HG03432 (cell line): ENCODE measurements around the gene PLAU.
"Not testable (repeated sequence)": the region's sequence is repeated elsewhere in the genome, so short reads cannot be mapped to it uniquely, and the experiment has no call there.

Experiments used
- ATAC-seq: cut with Tn5 transposase; IDR thresholded peaks from one replicate; pipeline ENCODE4 v1.9.1; 2021; ENCODE audit warnings: mild to moderate bottlenecking, moderate library complexity; ENCODE audit not compliant: unreplicated experiment

The PLAU gene

DNA sequence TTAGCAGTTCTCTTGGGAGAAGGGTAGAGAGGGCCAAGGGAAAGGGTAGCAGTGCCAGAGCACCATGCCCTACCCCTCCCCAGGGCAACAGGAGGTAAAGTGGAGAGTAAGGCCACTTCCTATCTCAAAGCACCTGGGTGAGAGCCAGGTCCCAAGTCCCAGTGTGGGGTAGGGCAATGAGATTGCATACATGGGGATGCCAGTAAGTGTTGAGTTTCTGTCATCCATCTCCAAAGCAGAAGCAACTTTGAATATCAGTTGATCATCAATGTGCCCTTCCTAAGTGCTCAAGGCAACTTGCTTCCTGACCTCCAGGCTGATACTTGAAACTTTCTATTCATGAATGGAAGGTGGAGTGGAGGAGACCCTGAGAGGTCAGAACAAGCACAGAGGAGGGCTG is 34.4 kb upstream of the PLAU start:
- no peak for ATAC-seq

DNA sequence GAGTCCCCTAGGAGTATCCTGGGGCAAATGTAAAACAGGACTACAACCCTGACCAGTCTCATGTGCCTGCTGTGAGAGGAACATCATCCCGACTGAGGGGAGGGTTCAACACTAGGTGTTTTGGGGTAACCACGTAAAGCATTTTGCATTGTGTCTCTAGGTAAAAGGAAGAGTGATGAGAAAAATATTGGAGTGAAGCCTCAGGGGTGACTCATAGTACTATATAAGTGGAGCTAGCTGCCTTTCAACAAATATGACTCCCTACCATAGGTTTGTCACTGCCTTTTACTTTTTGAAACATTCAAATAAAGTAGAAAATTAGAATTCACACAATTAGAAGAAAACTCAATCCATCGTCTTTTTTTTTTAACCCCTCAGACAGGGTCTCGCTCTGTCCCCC is 34.0 kb upstream of the PLAU start:
- ATAC-seq, result no peak

GRCh38 chr10:73877533-73878160 is 33.3 kb upstream of the PLAU start:
- ATAC-seq, result no peak

DNA sequence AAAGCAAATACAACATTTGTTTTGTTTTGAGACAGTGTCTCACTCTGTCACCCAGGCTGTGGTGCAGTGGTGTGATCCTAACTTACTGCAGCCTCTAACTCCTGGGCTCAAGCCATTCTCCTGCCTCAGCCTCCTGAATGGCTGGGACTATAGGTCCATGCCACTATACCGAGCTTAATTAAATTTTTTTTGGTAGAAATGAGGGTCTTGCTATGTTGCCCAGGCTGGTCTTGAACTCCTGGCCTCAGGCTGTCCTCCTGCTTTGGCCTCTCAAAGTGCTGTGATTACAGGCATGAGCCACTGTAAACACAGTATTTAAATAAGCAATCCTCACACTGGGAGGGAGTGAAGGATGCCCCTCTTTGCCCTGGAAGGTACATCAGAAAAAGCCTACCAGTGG is 32.6 kb upstream of the PLAU start:
- ATAC-seq, result no peak

DNA sequence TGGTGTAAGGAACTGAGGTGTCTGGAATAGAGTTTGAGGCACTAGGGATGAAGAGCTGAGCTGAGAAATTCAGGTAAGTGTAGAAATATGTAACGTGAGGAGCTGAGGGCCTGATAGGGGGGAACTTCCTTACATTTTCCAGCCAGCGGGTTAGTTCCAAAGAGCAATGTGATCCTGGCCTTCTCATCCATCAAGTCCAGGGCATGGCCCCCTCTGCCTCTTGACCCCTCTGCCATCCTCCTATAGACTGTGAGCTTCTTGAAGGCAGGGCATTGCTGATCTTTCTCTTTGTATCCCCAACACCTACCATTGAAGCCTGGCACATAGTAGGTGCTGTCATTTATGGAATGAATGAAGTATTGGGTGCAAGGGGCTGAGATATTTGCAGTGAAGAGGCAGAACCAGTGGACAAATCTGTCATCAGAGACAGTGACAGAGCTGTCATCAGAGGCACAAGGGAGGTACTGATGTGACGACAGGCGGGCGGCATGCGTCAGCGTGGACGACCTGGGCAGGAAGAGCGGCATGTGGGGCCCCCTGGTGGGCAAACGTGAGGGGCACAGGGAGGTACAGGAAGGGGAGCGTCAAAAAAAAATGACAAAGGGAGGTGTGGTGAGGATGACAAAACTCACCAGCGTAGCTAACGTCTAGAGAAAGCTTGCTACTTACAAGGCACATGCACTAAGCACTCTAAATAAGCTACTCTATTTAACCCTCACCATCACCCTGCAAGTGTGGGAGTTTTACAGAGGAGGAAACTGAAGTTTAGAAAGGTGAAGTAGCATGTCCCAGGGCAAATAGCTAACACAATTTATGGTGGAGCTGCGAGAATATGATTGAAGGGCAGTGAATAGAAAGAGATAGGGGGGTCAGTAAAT is 31.4 kb upstream of the PLAU start:
- peak; percentile 85 for ATAC-seq

DNA sequence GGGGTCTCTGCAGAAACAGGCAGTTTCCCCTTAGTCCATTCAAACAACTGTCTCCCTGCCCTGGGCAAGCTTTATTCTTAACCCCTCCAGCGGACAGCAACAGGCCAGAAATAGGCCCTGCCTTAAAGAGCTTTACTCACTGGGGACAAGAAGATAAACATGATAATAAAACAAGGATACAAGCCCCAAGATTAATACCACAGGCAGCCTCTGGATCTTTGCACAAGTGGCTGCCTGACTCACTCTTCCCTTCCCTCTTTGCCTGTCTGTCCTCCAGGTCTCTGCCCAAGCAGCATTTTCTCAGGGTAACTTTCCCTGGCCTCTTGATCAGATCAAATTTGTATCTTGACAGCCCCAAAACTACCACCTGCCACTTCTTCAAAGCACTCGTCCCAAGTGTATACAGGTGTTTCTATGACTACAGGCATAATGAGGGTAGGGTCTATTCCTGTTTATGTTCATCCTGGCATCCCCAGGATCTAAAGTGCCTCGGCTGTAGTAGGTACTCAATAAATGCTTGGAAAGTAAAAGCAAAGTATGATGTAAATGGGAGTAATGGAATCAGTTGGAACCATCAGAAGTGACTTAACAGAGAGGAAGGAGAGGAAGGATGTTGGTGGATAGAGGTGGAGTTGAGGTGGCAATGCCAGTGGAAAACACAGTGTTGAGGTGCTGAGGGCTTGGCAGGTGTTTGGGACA is 29.6 kb upstream of the PLAU start:
- ATAC-seq, result no peak

DNA sequence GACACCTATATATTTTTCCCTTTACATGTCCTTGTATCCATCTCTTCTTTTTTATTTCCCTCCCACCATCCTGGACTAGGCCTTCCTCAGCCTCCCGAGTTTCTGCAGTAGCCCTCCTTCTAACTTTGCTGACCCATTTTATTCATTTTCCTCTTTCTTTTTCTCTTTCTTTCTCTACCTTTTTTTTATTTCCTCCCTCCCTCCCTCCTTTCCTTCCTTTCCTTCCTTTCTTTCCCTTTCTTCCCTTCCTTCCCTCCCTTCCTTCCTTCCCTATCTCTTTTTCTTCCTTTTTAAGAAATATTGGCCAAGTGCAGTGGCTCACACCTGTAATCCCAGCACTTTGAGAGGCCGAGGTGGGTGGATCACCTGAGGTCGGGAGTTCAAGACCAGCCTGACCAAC is 26.9 kb upstream of the PLAU start:
- ATAC-seq, result no peak

GRCh38 chr10:73886085-73886529 is 24.8 kb upstream of the PLAU start:
- peak; percentile 68 for ATAC-seq

DNA sequence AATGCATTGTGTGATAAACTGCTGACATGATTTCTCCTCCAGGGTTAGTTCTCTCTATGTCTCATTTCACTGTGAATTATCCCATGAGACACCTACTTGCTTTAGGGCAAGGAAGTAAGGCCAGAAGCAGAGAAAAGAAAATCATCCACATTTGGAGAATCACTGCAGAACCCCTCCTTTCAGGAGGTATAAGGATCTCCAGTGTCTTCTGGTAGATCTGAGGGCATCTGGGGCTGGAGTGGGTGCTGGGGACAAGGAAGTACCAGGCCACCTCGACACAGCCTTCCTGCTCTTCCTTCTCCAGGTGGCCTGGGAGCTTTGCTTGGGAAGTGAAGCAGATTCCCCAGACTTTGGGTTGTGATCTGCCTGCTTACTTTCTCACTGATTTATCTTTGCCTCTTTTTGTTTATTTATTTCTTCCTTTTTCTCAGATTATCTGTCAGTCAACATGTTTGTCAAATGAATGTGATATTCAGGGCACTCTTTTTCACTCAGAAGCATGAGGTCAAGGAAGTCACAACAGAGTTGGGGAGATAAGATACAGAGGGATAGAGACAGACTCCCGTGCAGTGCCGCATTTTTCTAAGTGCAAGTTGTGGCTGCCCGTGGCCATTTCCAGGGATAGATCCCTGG is 24.2 kb upstream of the PLAU start:
- ATAC-seq, result no peak

DNA sequence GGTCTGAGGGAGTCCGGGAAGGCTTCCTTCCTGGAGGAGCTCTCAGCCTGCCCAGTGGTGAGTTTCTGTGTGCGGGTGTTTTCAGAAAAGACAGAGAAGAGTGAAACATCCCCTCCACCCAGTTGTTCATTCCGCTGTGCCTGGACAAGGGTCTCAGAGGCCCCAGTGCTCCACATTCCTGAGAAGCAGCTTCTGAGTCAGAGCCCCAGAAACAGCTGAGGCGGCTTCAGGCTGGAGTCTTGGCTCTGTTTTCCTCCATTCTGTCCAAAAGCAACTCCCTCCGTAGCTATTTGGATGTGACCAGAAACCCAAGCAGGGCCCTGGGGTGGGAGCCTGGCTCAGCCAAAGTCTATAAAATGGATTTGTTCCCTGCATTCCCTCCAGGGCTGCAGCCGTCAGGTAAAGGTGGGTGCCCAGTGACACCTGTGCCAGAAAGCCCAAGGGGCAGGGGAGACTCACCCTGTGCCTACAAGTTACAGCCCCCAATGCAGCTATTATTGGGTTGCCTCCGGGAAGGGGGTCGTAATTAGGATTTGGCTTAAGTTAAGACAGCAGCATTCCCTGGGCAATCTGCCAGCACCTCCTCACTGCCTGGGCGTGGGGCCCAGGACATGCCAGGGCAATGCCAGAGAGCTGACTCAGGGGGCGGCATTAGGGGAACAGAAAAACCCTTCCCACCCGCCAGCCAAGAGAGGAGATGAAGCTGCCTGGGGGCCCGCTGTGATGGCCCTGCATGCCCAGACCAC is 23.5 kb upstream of the PLAU start:
- no peak for ATAC-seq

DNA sequence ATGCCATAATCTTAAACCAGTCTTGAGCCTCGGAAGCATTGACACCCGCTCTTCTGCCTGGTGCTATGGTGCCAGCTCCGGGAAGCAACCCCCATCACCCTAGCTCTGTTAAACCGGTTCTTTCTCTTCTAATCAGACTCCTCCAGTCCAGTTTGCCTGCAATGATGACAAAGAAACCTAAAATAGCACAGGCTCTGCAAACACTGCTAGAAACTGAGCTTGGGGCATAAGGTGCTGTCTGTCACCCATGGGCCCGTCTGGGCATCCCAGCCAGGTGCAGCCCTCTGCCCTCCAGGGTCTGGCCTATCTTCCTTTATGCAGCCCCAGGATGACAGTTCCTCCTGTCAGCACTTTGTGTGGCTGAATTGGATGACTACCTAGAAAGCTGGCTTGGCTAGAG is 22.4 kb upstream of the PLAU start:
- ATAC-seq, result peak; percentile 10

DNA sequence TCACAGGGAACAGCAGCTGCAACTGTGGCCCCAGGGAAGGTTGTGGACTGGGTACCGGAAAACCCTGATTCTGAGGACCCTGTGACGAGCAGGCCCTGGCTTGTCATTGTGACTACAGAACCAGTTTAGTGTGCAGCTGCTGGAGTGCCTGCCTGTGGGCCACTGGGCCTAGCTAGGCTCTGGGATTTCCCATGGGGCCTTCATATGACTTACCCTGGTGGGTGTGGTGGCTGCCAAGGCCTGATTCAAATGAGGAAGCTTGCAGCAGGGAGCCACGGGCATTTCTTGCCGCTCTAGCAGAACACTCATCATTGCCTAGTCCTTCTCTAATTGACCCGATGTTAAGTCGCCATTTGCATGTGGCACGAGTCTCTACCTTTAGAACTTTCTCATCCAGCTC is 21.9 kb upstream of the PLAU start:
- peak; percentile 70 for ATAC-seq

GRCh38 chr10:73889416-73889815 is 21.5 kb upstream of the PLAU start:
- not testable (repeated sequence) for ATAC-seq

DNA sequence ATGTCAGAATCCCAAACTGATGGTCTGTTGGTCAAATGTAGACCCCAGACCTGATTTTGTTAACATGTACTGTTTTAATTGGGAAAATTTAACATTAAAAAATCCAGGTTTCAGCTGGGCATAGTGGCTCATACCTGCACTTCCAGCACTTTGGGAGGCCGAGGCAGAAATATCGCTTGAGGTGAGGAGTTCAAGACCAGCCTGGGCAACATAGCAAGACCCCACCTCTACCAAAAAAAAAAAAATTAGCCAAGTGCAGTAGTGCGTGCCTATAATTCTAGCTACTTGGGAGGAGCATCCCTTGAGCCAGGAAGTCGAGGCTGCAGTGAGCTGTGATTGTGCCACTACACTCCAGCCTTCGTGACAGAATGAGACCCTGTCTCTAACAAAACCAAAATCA is 20.7 kb upstream of the PLAU start:
- ATAC-seq, result no peak

DNA sequence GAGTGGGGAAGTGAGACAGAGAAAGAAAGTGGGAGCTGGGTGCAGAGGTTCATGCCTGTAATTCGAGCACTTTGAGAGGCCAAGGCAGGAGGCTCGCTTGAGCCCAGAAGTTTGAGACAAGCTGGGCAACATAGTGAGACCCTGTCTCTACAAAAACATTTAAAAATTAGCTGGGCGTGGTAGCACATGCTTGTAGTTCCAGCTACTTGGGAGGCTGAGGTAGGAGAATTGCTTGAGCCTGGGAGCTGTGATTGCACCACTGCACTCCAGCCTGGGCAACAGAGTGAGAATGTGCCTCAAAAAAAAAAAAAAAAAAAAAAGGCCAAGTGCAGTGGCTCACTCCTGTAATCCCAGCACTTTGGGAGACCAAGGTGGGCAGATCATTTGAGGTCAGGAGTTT is 20.1 kb upstream of the PLAU start:
- ATAC-seq, result not testable (repeated sequence)

- no peak for ATAC-seq
Measured at GRCh38 chr10:73891540-73891939, 19.4 kb upstream of the PLAU start.

DNA sequence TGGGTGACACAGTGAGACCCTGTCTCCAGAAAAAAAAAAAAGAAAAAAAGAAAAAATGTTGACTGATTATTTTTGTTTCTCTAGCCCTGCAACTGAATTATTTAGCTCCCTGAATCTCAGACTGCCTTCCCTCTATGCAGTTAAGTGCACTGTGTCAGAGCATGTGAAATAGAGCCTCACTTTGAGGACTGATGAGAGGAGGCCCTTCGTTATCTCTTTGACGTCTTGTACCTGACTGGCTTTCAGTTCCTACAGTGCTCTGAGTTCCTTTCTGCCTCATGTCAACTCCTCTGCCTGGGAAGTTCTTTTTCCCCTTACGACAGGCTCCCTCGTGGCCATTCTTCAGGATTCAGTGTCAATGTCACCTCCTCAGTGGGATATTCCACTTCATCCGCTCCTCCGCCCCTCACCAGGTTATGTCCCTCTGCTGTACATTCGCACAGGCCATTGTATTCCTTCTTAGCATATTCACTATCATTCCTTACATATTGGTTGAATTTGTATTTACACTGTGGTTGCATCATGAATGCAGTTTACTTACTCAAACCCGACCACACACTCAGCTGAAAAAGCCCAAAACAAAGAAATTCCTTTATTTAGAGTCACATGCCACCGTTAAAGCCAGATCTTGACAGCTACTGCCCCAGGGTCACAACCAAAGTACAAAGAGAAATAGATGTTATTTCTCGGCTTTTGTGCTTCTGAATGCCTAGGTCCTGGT is 18.5 kb upstream of the PLAU start:
- ATAC-seq, result no peak

DNA sequence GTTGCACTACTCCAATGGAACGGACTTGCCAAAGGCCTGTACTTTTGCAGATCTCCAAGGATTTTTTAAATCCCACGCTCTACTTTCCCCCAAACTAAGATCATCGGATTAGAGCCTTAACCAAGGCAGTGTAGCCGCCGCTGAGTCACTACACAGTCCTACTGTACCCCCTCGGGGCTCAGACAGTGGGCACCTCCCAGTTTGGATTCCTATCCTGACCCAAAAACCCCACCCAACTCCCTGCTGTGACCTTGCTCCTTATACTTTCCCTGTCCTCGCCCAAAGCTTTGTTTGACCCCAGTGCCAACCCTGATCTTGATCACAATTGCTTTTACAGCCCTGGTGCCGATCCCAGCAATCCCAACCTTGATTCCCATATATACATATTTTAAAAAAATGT is 17.5 kb upstream of the PLAU start:
- ATAC-seq, result no peak

DNA sequence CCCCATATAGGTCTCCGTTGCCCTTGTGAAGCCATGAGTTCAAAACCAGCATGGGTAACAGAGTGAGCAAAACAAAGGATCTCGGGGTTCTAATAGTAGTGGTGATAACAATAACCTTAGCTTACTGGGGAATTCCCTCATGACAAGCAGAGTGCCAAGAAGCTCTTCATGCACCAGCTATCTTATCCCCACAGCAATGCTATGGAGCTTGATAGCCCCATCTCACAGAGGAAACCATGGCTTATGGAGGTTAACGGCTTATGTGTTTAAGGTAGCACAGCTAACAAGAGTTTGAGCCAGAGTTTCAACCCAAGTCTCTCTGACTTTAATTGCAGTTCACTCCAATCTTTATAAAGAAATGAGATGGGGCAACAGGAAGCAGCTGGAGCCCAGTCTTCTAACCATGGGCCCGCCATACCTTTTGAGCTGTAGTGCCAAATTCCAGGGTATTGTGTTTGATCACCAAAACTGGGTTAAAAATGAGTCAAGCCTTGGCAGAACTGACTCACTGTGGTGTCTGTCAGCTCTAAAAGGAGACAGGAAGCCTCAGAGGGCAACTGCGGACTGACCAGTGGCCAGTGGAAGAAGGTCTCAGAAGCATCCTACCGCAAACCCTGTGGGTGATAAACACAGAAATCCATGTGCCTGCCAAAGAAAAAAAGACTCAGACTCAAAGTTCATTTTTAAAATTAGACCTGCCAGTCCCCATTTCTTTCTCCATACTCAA is 16.5 kb upstream of the PLAU start:
- no peak for ATAC-seq
